IMR-90 (cell line): ENCODE results near the gene INCA1. TPM values are rescaled to one million over a fixed set of nuclear protein-coding genes. Genes with fewer than 3 reads are reported as not detected.
A peak's percentile ranks its signal among the peaks of the same experiment; 100 is the strongest.

ENCODE experiments used
- CEBPB ChIP-seq: IDR thresholded peaks from 2 replicates; pipeline ENCODE4 v1.6.1; 2012; ENCODE audit warnings: low read depth, low read length, improper control_type of control experiment
- MAFK ChIP-seq: IDR thresholded peaks from 2 replicates; pipeline ENCODE4 v1.6.1; 2012; ENCODE audit warnings: low read depth, low read length, improper control_type of control experiment
- NFE2L2 ChIP-seq: fragments of 150-350 bp; IDR thresholded peaks from 2 replicates; pipeline ENCODE4 v1.6.1; 2016; ENCODE audit warnings: low read depth, mild to moderate bottlenecking, low read length
- POLR2A ChIP-seq: IDR thresholded peaks from 2 replicates; pipeline ENCODE4 v1.6.1; 2012; ENCODE audit warnings: mild to moderate bottlenecking, low read depth, low read length
- polyA plus RNA-seq, 3 experiments: library from polyadenylated mRNA; depleted of rRNA; stranded (reverse); fragments of >200 nt; gene quantifications; 2 replicates each; pipeline ENCODE4 v1.2.3, GENCODE V29; 2012; ENCODE audit warnings: low replicate concordance in 1 of 3
- total RNA-seq: library from RNA; depleted of rRNA; stranded (reverse); fragments of >200 nt; gene quantifications from 2 replicates; pipeline ENCODE4 v1.2.3, GENCODE V29; 2012
- TF ChIP-seq, protein P1 (sequence below): fragments of 150-350 bp; IDR thresholded peaks from 2 replicates; pipeline ENCODE4 v1.6.1; 2016; ENCODE audit warnings: low read depth, mild to moderate bottlenecking, low read length, moderate library complexity, borderline replicate concordance

INCA1 gene
- total and polyA plus RNA-seq, 2 of the 4 experiments (the other 2 are of a cell fraction), result 0.18 to 0.51 TPM

- TF ChIP-seq, protein P1, sequence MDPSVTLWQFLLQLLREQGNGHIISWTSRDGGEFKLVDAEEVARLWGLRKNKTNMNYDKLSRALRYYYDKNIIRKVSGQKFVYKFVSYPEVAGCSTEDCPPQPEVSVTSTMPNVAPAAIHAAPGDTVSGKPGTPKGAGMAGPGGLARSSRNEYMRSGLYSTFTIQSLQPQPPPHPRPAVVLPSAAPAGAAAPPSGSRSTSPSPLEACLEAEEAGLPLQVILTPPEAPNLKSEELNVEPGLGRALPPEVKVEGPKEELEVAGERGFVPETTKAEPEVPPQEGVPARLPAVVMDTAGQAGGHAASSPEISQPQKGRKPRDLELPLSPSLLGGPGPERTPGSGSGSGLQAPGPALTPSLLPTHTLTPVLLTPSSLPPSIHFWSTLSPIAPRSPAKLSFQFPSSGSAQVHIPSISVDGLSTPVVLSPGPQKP, result no peak
- TF ChIP-seq CEBPB, result no peak
- no peak for TF ChIP-seq MAFK
- TF ChIP-seq POLR2A, result peak; percentile 57
- no peak for TF ChIP-seq NFE2L2
These were observed 29.5 kb downstream of the INCA1 start, which contains the start of gene SPAG7 (continued) for GRCh38 chr17:4967539-4968485.
